KMS-11 (cell line): ENCODE measurements around the gene CASK.
A peak's percentile ranks its signal among the peaks of the same experiment; 100 is the strongest.

ENCODE experiments used
- H2AFZ ChIP-seq: fragments of 200-600 bp; sonication (generic); 2 replicates; pipeline ENCODE4 v1.6.1; 2016; ENCODE audit warnings: antibody characterized with exemption, mixed run types, low read depth
- H3K27ac ChIP-seq: fragments of 200-600 bp; sonication (generic); 2 replicates; pipeline ENCODE4 v1.6.1; 2016; ENCODE audit warnings: mild to moderate bottlenecking, mixed run types
- H3K27me3 ChIP-seq: fragments of 200-600 bp; sonication (generic); 2 replicates; pipeline ENCODE4 v1.6.1; 2017; ENCODE audit warnings: mild to moderate bottlenecking, low read depth, mixed run types, moderate library complexity; ENCODE audit not compliant: insufficient read depth
- H3K36me3 ChIP-seq: fragments of 200-600 bp; sonication (generic); 2 replicates; pipeline ENCODE4 v1.6.1; 2017; ENCODE audit warnings: mild to moderate bottlenecking, mixed run types; ENCODE audit not compliant: insufficient read depth
- H3K4me1 ChIP-seq: fragments of 200-600 bp; sonication (generic); 2 replicates; pipeline ENCODE4 v1.6.1; 2016; ENCODE audit warnings: mild to moderate bottlenecking, low read depth, mixed run types; ENCODE audit not compliant: poor library complexity, severe bottlenecking
- H3K4me2 ChIP-seq: fragments of 200-600 bp; sonication (generic); 2 replicates; pipeline ENCODE4 v1.7.0; 2016; ENCODE audit warnings: mild to moderate bottlenecking, mixed run types
- H3K4me3 ChIP-seq: fragments of 200-600 bp; sonication (generic); IDR thresholded peaks from 2 replicates; pipeline ENCODE4 v1.6.1; 2017; ENCODE audit warnings: low read depth, low read length, mixed read lengths; ENCODE audit not compliant: insufficient read depth
- H3K79me2 ChIP-seq: fragments of 200-600 bp; sonication (generic); 2 replicates; pipeline ENCODE4 v1.6.1; 2016; ENCODE audit warnings: low read depth, mixed run types; ENCODE audit not compliant: insufficient read depth
- H3K9ac ChIP-seq: fragments of 200-600 bp; sonication (generic); 2 replicates; pipeline ENCODE4 v1.6.1; 2016; ENCODE audit warnings: mild to moderate bottlenecking, mixed run types
- H4K20me1 ChIP-seq: fragments of 200-600 bp; sonication (generic); 2 replicates; pipeline ENCODE4 v1.6.1; 2016; ENCODE audit warnings: mild to moderate bottlenecking, mixed run types; ENCODE audit not compliant: insufficient read depth
- TF ChIP-seq, protein P1 (sequence below): fragments of 200-600 bp; sonication (generic); conservative IDR thresholded peaks from 2 replicates; pipeline ENCODE4 v1.6.1; 2017; ENCODE audit warnings: low read depth, mild to moderate bottlenecking, antibody characterized with exemption, low read length, moderate library complexity, mixed read lengths

CASK gene

GRCh38 chrX:41481264-41482109 is 441.9 kb downstream of the CASK start:
- TF ChIP-seq, protein P1, sequence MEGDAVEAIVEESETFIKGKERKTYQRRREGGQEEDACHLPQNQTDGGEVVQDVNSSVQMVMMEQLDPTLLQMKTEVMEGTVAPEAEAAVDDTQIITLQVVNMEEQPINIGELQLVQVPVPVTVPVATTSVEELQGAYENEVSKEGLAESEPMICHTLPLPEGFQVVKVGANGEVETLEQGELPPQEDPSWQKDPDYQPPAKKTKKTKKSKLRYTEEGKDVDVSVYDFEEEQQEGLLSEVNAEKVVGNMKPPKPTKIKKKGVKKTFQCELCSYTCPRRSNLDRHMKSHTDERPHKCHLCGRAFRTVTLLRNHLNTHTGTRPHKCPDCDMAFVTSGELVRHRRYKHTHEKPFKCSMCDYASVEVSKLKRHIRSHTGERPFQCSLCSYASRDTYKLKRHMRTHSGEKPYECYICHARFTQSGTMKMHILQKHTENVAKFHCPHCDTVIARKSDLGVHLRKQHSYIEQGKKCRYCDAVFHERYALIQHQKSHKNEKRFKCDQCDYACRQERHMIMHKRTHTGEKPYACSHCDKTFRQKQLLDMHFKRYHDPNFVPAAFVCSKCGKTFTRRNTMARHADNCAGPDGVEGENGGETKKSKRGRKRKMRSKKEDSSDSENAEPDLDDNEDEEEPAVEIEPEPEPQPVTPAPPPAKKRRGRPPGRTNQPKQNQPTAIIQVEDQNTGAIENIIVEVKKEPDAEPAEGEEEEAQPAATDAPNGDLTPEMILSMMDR = peak; percentile 73
- no peak overlapping the region for H3K9ac ChIP-seq
- H3K27ac ChIP-seq = no peak overlapping the region
- no peak overlapping the region for H3K4me2 ChIP-seq
- H4K20me1 ChIP-seq = no peaks in the 10 kb centered on the region
- H3K27me3 ChIP-seq = no peaks in the 10 kb centered on the region
- no peaks in the 10 kb centered on the region for H3K79me2 ChIP-seq
- no peak overlapping the region for H3K4me3 ChIP-seq
- no peak overlapping the region for H2AFZ ChIP-seq
- no peaks in the 10 kb centered on the region for H3K36me3 ChIP-seq
- H3K4me1 ChIP-seq = no peaks in the 10 kb centered on the region

DNA sequence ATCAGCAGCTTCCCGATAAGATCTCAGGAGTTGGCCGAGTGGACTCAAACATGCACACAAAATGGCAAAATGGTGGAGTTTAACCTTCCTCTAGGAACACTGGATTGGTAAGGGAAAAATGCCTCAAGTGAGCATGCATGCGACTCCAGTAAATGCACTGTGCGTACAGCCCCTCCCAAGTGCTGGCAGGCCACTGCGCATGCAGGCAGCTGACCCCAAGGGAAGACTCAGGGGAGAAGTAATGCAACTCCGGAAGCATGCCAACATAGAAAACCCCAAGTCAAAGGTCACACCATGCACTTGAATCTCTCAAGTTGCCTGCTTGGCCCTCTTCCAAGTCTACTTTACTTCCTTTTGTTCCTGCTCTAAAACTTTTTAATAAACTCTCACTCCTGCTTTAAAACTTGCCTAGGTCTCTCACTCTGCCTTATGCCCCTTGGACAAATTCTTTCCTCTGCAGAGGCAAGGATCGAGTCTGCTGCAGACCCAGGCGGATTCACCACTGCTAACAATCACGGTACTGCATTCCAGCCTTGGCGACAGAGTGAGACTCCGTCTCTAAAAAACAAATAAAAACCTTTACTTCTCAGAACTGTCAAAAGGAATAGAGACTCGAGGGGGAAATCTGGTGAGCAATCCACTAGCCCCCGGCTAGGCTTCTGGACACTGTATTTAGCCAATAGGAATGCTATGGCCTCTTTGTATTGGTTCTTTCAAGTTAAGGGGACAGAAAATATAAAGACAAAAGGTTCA is 442.7 kb downstream of the CASK start:
- H3K4me3 ChIP-seq = no peak overlapping the region
- H4K20me1 ChIP-seq = no peaks in the 10 kb centered on the region
- H3K36me3 ChIP-seq = no peaks in the 10 kb centered on the region
- H3K4me2 ChIP-seq = no peak overlapping the region
- H3K9ac ChIP-seq = no peak overlapping the region
- H3K79me2 ChIP-seq = no peaks in the 10 kb centered on the region
- no peaks in the 10 kb centered on the region for H3K4me1 ChIP-seq
- TF ChIP-seq, protein P1 = no peak
- H3K27ac ChIP-seq = no peak overlapping the region
- H3K27me3 ChIP-seq = no peaks in the 10 kb centered on the region
- H2AFZ ChIP-seq = no peak overlapping the region

- H3K9ac ChIP-seq = no peak overlapping the region
- H4K20me1 ChIP-seq = no peaks in the 10 kb centered on the region
- H3K4me1 ChIP-seq = no peaks in the 10 kb centered on the region
- H3K36me3 ChIP-seq = no peaks in the 10 kb centered on the region
- no peaks in the 10 kb centered on the region for H3K79me2 ChIP-seq
- H3K27me3 ChIP-seq = no peaks in the 10 kb centered on the region
- H3K4me2 ChIP-seq = no peak overlapping the region
- no peak overlapping the region for H3K27ac ChIP-seq
- H2AFZ ChIP-seq = no peak overlapping the region
- TF ChIP-seq, protein P1 = no peak
- H3K4me3 ChIP-seq = no peak overlapping the region
Measured at GRCh38 chrX:41478381-41478911, 444.9 kb downstream of the CASK start.

- no peaks in the 10 kb centered on the region for H3K36me3 ChIP-seq
- TF ChIP-seq, protein P1 = no peak
- H4K20me1 ChIP-seq = no peaks in the 10 kb centered on the region
- no peak overlapping the region for H3K4me3 ChIP-seq
- H3K27me3 ChIP-seq = no peaks in the 10 kb centered on the region
- no peak overlapping the region for H3K4me2 ChIP-seq
- H3K79me2 ChIP-seq = no peaks in the 10 kb centered on the region
- no peak overlapping the region for H3K27ac ChIP-seq
- no peak overlapping the region for H2AFZ ChIP-seq
- H3K4me1 ChIP-seq = no peaks in the 10 kb centered on the region
- no peak overlapping the region for H3K9ac ChIP-seq
Measured at GRCh38 chrX:41475591-41476241, 447.6 kb downstream of the CASK start.
